HepG2 (cell line): Measurements from ENCODE around the gene RGS19. TPM values are rescaled to one million over a fixed set of nuclear protein-coding genes. Genes with fewer than 3 reads are reported as not detected.
A peak's percentile ranks its signal among the peaks of the same experiment; 100 is the strongest.

Experiments used
- CEBPB ChIP-seq: IDR thresholded peaks from 2 replicates; pipeline ENCODE4 v1.6.1; 2011; ENCODE audit warnings: low read depth, low read length, improper control_type of control experiment, borderline replicate concordance
- FOXA3 ChIP-seq: IDR thresholded peaks from 2 replicates; pipeline ENCODE4 v1.6.1; 2016; ENCODE audit warnings: missing genetic modification reagents, missing compliant biosample characterization
- IKZF4 ChIP-seq: sonication (generic); formaldehyde crosslinking; IDR thresholded peaks from 2 replicates; pipeline ENCODE4 v1.5.1; 2020; ENCODE audit warnings: borderline replicate concordance, mild to moderate bottlenecking, low read depth, missing genetic modification reagents; ENCODE audit errors: not compliant biosample characterization
- SOX5 ChIP-seq: IDR thresholded peaks from 2 replicates; pipeline ENCODE4 v1.6.1; 2016; ENCODE audit warnings: borderline replicate concordance
- ZKSCAN8 ChIP-seq: IDR thresholded peaks from 2 replicates; pipeline ENCODE4 v1.6.1; 2016; ENCODE audit warnings: borderline replicate concordance, missing genetic modification reagents, missing compliant biosample characterization
- ZNF224 ChIP-seq: sonication (generic); formaldehyde crosslinking; IDR thresholded peaks from 2 replicates; pipeline ENCODE4 v1.5.0; 2020; ENCODE audit warnings: mild to moderate bottlenecking, missing genetic modification reagents
- ZNF329 ChIP-seq: sonication (generic); formaldehyde crosslinking; IDR thresholded peaks from 2 replicates; pipeline ENCODE4 v1.9.0; 2021; ENCODE audit warnings: low read depth, mild to moderate bottlenecking, missing genetic modification reagents
- ZNF678 ChIP-seq: sonication (generic); formaldehyde crosslinking; IDR thresholded peaks from 2 replicates; pipeline ENCODE4 v1.4.0; 2020; ENCODE audit warnings: mild to moderate bottlenecking, missing genetic modification reagents
- ZNF746 ChIP-seq: sonication (generic); formaldehyde crosslinking; IDR thresholded peaks from 2 replicates; pipeline ENCODE4 v1.8.0; 2022; ENCODE audit warnings: mild to moderate bottlenecking, missing genetic modification reagents
- ZNF772 ChIP-seq: sonication (generic); formaldehyde crosslinking; IDR thresholded peaks from 2 replicates; pipeline ENCODE4 v1.5.0; 2020; ENCODE audit warnings: mild to moderate bottlenecking, missing genetic modification reagents
- polyA plus RNA-seq, 8 experiments: library from polyadenylated mRNA; depleted of rRNA in 3 of 8; stranded (reverse) in 7 of 8; unstranded in 1 of 8; fragments of >200 nt; fragmentation: Illumina TruSeq in 4 of 8; extraction: Trizol in 4 of 8; gene quantifications; 2 replicates each; pipeline versions ENCODE4 v1.2.1 to v1.2.3, GENCODE V29; 2011 to 2016; ENCODE audit warnings: low read depth in 4 of 8, missing spikeins in 1 of 8, mixed read lengths in 1 of 8; ENCODE audit not compliant: insufficient read depth in 1 of 8
- total RNA-seq, 5 experiments: library from RNA; depleted of rRNA; stranded (reverse); fragments of >200 nt; fragmentation: Illumina TruSeq; extraction: Trizol; gene quantifications; 2 replicates each; pipeline ENCODE4 v1.2.3, GENCODE V29; 2016; ENCODE audit warnings: low read depth in 1 of 5
- TF ChIP-seq, protein P1 (sequence below): fragments of 450-650 bp; IDR thresholded peaks from 2 replicates; pipeline ENCODE4 v1.6.1; 2017; ENCODE audit warnings: mild to moderate bottlenecking
- TF ChIP-seq, protein P2 (sequence below): IDR thresholded peaks from 2 replicates; pipeline ENCODE4 v1.6.1; 2018; ENCODE audit warnings: missing genetic modification reagents, mild to moderate bottlenecking, missing compliant biosample characterization
- TF ChIP-seq, protein P3 (sequence below): IDR thresholded peaks from 2 replicates; pipeline ENCODE4 v1.6.1; 2016; ENCODE audit warnings: low read depth
- TF ChIP-seq, protein P4 (sequence below): sonication (generic); formaldehyde crosslinking; IDR thresholded peaks from 2 replicates; pipeline ENCODE4 v1.4.0; 2020; ENCODE audit warnings: missing genetic modification reagents
- TF ChIP-seq, protein P5 (sequence below): sonication (generic); formaldehyde crosslinking; IDR thresholded peaks from 2 replicates; pipeline ENCODE4 v1.5.0; 2020; ENCODE audit warnings: missing genetic modification reagents, mild to moderate bottlenecking, borderline replicate concordance

The RGS19 gene
- total and polyA plus RNA-seq, 2 of the 13 experiments (the other 11 are each of a cell fraction or from before 2014, with no cell fraction given), result 10.7 to 11.9 TPM

DNA sequence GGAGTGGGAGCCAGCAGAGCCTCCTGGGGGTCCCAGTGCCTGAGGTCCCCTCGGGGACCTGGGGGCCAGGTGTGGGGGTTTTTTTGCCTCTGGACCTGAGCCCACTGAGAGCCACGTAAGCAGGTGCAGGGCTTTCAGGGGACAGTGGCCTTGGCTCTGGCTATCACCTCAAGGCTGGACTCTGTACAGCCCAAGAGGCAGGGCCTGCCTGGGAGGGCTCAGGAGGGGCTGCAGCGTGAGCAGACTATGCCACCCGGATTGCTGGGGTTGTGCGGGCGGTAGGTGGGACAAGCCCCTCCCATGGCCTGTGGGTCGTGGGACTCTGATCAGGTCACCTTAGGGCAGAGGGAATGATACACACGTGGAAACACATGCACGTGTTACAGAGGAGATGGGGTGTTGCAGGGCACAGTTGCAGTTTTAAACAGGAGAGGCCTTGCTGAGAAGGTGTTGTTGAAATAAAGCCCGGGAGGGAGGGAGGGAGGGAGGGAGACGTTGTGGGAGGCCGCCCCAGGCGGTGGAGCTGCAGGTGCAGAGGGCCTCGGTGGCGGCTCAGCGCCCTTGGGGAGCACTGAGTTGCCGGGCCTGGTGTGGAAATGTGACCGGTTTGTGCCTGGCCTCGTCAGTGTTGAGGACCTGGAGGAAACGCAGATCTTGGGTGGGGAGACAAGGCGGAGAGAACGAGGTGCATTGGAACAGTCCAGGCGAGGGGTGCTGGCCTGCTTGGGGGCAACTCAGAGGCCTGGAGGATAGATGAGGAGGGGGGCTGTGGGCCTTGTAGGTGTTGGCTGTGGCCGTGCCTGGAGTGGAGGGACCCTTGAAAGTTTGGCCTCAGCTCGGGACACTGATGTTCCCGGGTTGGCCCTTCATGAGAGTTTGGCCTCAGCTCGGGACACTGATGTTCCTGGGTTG is 14.0 kb downstream of the RGS19 start (continued):
- TF ChIP-seq CEBPB (no peak), ZNF772 (CRISPR knock-in tag) (peak; percentile 68; the same call in 1 of the 2 replicates), SOX5 (CRISPR knock-in tag) (peak; percentile 24; the same call in 1 of the 2 replicates), ZNF678 (CRISPR knock-in tag) (no peak), ZNF746 (CRISPR knock-in tag) (peak; percentile 86), FOXA3 (CRISPR knock-in tag) (no peak; the same call in 1 of the 2 replicates), ZKSCAN8 (CRISPR knock-in tag) (no peak), ZNF329 (0 out of 2 replicates have a peak, but pooled peaks have one; percentile 59), IKZF4 (peak; percentile 74), ZNF224 (CRISPR knock-in tag) (peak; percentile 77; the same call in 1 of the 2 replicates)
- TF ChIP-seq, protein P1, sequence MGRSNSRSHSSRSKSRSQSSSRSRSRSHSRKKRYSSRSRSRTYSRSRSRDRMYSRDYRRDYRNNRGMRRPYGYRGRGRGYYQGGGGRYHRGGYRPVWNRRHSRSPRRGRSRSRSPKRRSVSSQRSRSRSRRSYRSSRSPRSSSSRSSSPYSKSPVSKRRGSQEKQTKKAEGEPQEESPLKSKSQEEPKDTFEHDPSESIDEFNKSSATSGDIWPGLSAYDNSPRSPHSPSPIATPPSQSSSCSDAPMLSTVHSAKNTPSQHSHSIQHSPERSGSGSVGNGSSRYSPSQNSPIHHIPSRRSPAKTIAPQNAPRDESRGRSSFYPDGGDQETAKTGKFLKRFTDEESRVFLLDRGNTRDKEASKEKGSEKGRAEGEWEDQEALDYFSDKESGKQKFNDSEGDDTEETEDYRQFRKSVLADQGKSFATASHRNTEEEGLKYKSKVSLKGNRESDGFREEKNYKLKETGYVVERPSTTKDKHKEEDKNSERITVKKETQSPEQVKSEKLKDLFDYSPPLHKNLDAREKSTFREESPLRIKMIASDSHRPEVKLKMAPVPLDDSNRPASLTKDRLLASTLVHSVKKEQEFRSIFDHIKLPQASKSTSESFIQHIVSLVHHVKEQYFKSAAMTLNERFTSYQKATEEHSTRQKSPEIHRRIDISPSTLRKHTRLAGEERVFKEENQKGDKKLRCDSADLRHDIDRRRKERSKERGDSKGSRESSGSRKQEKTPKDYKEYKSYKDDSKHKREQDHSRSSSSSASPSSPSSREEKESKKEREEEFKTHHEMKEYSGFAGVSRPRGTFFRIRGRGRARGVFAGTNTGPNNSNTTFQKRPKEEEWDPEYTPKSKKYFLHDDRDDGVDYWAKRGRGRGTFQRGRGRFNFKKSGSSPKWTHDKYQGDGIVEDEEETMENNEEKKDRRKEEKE, result no peak
- TF ChIP-seq, protein P2, sequence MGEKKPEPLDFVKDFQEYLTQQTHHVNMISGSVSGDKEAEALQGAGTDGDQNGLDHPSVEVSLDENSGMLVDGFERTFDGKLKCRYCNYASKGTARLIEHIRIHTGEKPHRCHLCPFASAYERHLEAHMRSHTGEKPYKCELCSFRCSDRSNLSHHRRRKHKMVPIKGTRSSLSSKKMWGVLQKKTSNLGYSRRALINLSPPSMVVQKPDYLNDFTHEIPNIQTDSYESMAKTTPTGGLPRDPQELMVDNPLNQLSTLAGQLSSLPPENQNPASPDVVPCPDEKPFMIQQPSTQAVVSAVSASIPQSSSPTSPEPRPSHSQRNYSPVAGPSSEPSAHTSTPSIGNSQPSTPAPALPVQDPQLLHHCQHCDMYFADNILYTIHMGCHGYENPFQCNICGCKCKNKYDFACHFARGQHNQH, result peak; percentile 16; the same call in 1 of the 2 replicates
- TF ChIP-seq, protein P3, sequence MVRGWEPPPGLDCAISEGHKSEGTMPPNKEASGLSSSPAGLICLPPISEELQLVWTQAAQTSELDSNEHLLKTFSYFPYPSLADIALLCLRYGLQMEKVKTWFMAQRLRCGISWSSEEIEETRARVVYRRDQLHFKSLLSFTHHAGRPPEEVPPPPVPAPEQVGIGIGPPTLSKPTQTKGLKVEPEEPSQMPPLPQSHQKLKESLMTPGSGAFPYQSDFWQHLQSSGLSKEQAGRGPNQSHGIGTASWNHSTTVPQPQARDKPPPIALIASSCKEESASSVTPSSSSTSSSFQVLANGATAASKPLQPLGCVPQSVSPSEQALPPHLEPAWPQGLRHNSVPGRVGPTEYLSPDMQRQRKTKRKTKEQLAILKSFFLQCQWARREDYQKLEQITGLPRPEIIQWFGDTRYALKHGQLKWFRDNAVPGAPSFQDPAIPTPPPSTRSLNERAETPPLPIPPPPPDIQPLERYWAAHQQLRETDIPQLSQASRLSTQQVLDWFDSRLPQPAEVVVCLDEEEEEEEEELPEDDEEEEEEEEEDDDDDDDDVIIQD (CRISPR knock-in tag), result peak; percentile 12; the same call in 1 of the 2 replicates
- TF ChIP-seq, protein P4, sequence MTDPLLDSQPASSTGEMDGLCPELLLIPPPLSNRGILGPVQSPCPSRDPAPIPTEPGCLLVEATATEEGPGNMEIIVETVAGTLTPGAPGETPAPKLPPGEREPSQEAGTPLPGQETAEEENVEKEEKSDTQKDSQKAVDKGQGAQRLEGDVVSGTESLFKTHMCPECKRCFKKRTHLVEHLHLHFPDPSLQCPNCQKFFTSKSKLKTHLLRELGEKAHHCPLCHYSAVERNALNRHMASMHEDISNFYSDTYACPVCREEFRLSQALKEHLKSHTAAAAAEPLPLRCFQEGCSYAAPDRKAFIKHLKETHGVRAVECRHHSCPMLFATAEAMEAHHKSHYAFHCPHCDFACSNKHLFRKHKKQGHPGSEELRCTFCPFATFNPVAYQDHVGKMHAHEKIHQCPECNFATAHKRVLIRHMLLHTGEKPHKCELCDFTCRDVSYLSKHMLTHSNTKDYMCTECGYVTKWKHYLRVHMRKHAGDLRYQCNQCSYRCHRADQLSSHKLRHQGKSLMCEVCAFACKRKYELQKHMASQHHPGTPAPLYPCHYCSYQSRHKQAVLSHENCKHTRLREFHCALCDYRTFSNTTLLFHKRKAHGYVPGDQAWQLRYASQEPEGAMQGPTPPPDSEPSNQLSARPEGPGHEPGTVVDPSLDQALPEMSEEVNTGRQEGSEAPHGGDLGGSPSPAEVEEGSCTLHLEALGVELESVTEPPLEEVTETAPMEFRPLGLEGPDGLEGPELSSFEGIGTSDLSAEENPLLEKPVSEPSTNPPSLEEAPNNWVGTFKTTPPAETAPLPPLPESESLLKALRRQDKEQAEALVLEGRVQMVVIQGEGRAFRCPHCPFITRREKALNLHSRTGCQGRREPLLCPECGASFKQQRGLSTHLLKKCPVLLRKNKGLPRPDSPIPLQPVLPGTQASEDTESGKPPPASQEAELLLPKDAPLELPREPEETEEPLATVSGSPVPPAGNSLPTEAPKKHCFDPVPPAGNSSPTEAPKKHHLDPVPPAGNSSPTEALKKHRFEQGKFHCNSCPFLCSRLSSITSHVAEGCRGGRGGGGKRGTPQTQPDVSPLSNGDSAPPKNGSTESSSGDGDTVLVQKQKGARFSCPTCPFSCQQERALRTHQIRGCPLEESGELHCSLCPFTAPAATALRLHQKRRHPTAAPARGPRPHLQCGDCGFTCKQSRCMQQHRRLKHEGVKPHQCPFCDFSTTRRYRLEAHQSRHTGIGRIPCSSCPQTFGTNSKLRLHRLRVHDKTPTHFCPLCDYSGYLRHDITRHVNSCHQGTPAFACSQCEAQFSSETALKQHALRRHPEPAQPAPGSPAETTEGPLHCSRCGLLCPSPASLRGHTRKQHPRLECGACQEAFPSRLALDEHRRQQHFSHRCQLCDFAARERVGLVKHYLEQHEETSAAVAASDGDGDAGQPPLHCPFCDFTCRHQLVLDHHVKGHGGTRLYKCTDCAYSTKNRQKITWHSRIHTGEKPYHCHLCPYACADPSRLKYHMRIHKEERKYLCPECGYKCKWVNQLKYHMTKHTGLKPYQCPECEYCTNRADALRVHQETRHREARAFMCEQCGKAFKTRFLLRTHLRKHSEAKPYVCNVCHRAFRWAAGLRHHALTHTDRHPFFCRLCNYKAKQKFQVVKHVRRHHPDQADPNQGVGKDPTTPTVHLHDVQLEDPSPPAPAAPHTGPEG (CRISPR knock-in tag), result no peak
- TF ChIP-seq, protein P5, sequence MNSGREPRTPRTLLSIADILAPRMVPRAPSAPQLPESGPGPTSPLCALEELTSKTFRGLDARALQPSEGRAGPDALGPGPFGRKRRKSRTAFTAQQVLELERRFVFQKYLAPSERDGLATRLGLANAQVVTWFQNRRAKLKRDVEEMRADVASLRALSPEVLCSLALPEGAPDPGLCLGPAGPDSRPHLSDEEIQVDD, result peak; percentile 80; the same call in 1 of the 2 replicates
